GM10248 (cell line): ENCODE results near the gene RBM28.
A peak's percentile ranks its signal among the peaks of the same experiment; 100 is the strongest.

Source experiments
- CTCF ChIA-PET: fragments of 300-600 bp; sonication (Branson Sonifier 250); formaldehyde crosslinking; extraction: SDS; loops from one replicate; lab custom pipeline; 2021; ENCODE audit warnings: antibody characterized with exemption; lab: Yijun Ruan, JAX
- POLR2A ChIA-PET: fragments of 350-650 bp; sonication (Branson Sonifier 250); formaldehyde crosslinking; extraction: SDS; loops from one replicate; lab custom pipeline; 2020; ENCODE audit warnings: antibody characterized with exemption; lab: Yijun Ruan, JAX
- DNase-seq: peaks from one replicate; pipeline ENCODE4 v3.0.0; 2012; ENCODE audit errors: extremely low spot score
- TF ChIP-seq, protein P1 (sequence below): IDR thresholded peaks from 2 replicates; pipeline ENCODE4 v1.5.1; 2012; ENCODE audit warnings: mild to moderate bottlenecking, low read depth; ENCODE audit errors: extremely low read depth, missing control alignments, control extremely low read depth

RBM28 gene

GRCh38 chr7:128352636-128353035 is 8.9 kb upstream of the RBM28 start:
- ChIA-PET CTCF (interaction anchor here (0.9 kb wide), 1 partner anchor 35 kb away, joined by 3 read pairs; no protein-coding TSS in a partner anchor), POLR2A (no interaction called here)
- TF ChIP-seq, protein P1, sequence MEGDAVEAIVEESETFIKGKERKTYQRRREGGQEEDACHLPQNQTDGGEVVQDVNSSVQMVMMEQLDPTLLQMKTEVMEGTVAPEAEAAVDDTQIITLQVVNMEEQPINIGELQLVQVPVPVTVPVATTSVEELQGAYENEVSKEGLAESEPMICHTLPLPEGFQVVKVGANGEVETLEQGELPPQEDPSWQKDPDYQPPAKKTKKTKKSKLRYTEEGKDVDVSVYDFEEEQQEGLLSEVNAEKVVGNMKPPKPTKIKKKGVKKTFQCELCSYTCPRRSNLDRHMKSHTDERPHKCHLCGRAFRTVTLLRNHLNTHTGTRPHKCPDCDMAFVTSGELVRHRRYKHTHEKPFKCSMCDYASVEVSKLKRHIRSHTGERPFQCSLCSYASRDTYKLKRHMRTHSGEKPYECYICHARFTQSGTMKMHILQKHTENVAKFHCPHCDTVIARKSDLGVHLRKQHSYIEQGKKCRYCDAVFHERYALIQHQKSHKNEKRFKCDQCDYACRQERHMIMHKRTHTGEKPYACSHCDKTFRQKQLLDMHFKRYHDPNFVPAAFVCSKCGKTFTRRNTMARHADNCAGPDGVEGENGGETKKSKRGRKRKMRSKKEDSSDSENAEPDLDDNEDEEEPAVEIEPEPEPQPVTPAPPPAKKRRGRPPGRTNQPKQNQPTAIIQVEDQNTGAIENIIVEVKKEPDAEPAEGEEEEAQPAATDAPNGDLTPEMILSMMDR = no peak
- no peak for DNase-seq

DNA sequence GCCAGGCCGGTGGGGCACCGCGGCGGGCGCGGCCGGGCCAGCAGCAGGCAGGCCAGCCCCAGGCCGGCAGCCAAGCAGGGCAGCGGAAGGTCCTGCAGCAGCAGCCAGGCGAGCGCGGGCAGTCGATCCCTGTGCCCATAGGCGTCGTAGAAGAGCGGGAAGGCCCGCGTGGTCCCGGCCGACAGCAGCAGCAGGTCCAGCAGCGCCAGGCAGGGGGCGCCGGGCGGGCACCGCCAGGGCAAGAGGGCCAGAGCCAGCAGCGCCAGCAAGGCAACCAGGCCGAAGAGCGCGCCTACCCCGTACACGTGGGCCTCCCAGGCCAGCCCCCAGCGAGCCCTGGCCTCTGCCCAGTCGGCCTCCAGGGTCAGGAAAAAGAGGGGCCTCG is 8.4 kb upstream of the RBM28 start:
- POLR2A ChIA-PET = no interaction called here
- CTCF ChIA-PET = interaction anchor here (8.9 kb wide), 1 partner anchor 37 kb away, joined by 168 read pairs; no protein-coding TSS in a partner anchor
- DNase-seq = no peak
- TF ChIP-seq, protein P1 = no peak

GRCh38 chr7:128351296-128352152 is 7.8 kb upstream of the RBM28 start:
- TF ChIP-seq, protein P1 = no peak
- no peak for DNase-seq
- POLR2A ChIA-PET = no interaction called here
- CTCF ChIA-PET = interaction anchor here (1.5 to 8.9 kb wide), 2 partner anchors 30 to 38 kb away, joined by 4 to 168 read pairs; no protein-coding TSS in a partner anchor

GRCh38 chr7:128350708-128351295 is 7.1 kb upstream of the RBM28 start:
- POLR2A ChIA-PET = no interaction called here
- CTCF ChIA-PET = interaction anchor here (1.5 to 8.9 kb wide), 2 partner anchors 30 to 39 kb away, joined by 4 to 168 read pairs; no protein-coding TSS in a partner anchor
- DNase-seq = no peak
- TF ChIP-seq, protein P1 = no peak

DNA sequence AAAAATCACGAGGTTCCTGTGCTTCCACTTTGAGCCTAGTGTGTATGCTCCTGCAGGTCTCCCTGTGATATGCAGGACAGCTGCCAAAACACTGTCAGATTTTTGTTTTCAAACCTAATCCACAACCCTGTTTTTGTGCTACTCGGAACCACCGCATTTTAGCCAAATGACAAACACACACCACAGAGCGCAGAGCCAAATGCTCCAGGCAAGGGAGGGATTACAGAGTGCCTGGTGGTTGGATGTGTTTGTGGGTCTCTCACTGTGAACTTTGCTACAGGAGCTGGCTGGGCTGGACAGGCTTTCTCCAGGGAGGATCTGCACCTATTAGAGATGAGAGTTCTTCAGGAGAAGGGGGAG is 5.7 kb upstream of the RBM28 start:
- ChIA-PET POLR2A (no interaction called here), CTCF (interaction anchor here (1.0 to 8.9 kb wide), 3 partner anchors 20 to 112 kb away, joined by 4 to 168 read pairs (median 4); no protein-coding TSS in a partner anchor)
- TF ChIP-seq, protein P1 = no peak

GRCh38 chr7:128347647-128348097 is 4.0 kb upstream of the RBM28 start:
- TF ChIP-seq, protein P1 = peak; percentile 51
- ChIA-PET CTCF (interaction anchor here (0.6 to 8.9 kb wide), 25 partner anchors 9 to 239 kb away, joined by 3 to 168 read pairs (median 4); no protein-coding TSS in a partner anchor), POLR2A (no interaction called here)
- peak; percentile 52 for DNase-seq

More for the DNA sequence above, 5.7 kb upstream of the RBM28 start:
- DNase-seq = no peak
